H1 (cell line): ENCODE results near the gene CYP11A1. TPM values are rescaled to one million over a fixed set of nuclear protein-coding genes. Genes with fewer than 3 reads are reported as not detected.

Source experiments
- CHD7 ChIP-seq: fragments of 300-600 bp; sonication (generic); IDR thresholded peaks from 2 replicates; pipeline ENCODE4 v1.7.1; 2012; ENCODE audit warnings: low read length, moderate library complexity, mild to moderate bottlenecking, inconsistent platforms; ENCODE audit not compliant: insufficient replicate concordance
- CREB1 ChIP-seq: IDR thresholded peaks from 2 replicates; pipeline ENCODE4 v1.6.1; 2012; ENCODE audit warnings: inconsistent platforms
- CTCF ChIP-seq, 3 experiments: IDR thresholded peaks; 1 replicate in 2 of 3; 2 replicates in 1 of 3; pipeline versions ENCODE4 v1.5.1 to v1.6.1; 2011; ENCODE audit warnings: low read length in 3 of 3, mild to moderate bottlenecking in 3 of 3, inconsistent platforms in 2 of 3, low read depth in 1 of 3, moderate library complexity in 1 of 3; ENCODE audit not compliant: insufficient read depth in 1 of 3; ENCODE audit errors: control extremely low read depth in 1 of 3
- GTF2F1 ChIP-seq: IDR thresholded peaks from 2 replicates; pipeline ENCODE4 v1.6.1; 2012; ENCODE audit warnings: low read depth, low read length, improper control_type of control experiment, borderline replicate concordance
- POLR2AphosphoS5 ChIP-seq: IDR thresholded peaks from 2 replicates; pipeline ENCODE4 v1.6.1; 2011; ENCODE audit warnings: low read depth, low read length
- POU5F1 ChIP-seq: IDR thresholded peaks from 2 replicates; pipeline ENCODE4 v1.6.1; 2011; ENCODE audit warnings: low read depth, mild to moderate bottlenecking, low read length, moderate library complexity
- SAP30 ChIP-seq: fragments of 300-600 bp; sonication (generic); IDR thresholded peaks from 2 replicates; pipeline ENCODE4 v1.7.1; 2012; ENCODE audit warnings: low read length, moderate library complexity, mild to moderate bottlenecking, inconsistent platforms; ENCODE audit not compliant: insufficient read depth, insufficient replicate concordance
- SUZ12 ChIP-seq: fragments of 200-600 bp; sonication (generic); IDR thresholded peaks from 2 replicates; pipeline ENCODE4 v1.6.1; 2012; ENCODE audit warnings: mild to moderate bottlenecking, inconsistent platforms, low read length, moderate library complexity, mixed read lengths
- TBP ChIP-seq: IDR thresholded peaks from 2 replicates; pipeline ENCODE4 v1.6.1; 2011; ENCODE audit warnings: low read depth, low read length, improper control_type of control experiment
- ZNF274 ChIP-seq: IDR thresholded peaks from 2 replicates; pipeline ENCODE4 v1.7.0; 2012; ENCODE audit warnings: low read length, borderline replicate concordance; ENCODE audit errors: extremely low read depth
- polyA plus RNA-seq, 7 experiments: library from polyadenylated mRNA; depleted of rRNA in 3 of 7; stranded (reverse) in 5 of 7; unstranded in 2 of 7; fragments of >200 nt in 5 of 7; fragments of 200-250 nt in 2 of 7; gene quantifications; 1 replicate in 5 of 7; 2 replicates in 1 of 7; 4 replicates in 1 of 7; pipeline versions ENCODE4 v1.2.1 to v1.2.3, GENCODE V29; 2011 to 2013; ENCODE audit warnings: missing spikeins in 2 of 7, mixed read lengths in 2 of 7
- total RNA-seq: library from RNA; stranded (reverse); fragmentation: NEBNext Ultra II Directional; extraction: Animal tissue kit (Norgen Biotek cat#: 25700); gene quantifications from 2 replicates; pipeline ENCODE4 v1.2.1, GENCODE V29; 2021

CYP11A1 gene
- total and polyA plus RNA-seq, 2 of the 8 experiments (the other 6 are each of a cell fraction or from before 2014, with no cell fraction given): 1.9 to 7.2 TPM

GRCh38 chr15:74306781-74307217 is 60.6 kb downstream of the CYP11A1 start (continued):
- TF ChIP-seq CHD7 (no peak), TBP (no peak), GTF2F1 (no peak), CREB1 (no peak), POLR2AphosphoS5 (no peak), POU5F1 (no peak), SAP30 (no peak), SUZ12 (no peak), ZNF274 (no peak), CTCF (IDR thresholded peaks at IDR 0.05; ENCODE audit: control extremely low read depth in 1 of 3, insufficient read depth in 1 of 3, low read depth in 1 of 3, low read length in 3 of 3) (no peak)
